Neural cell (in vitro differentiated cells): ENCODE results near the gene NDUFAF5. TPM values are rescaled to one million over a fixed set of nuclear protein-coding genes. Genes with fewer than 3 reads are reported as not detected.
"Not testable (repeated sequence)": the region's sequence is repeated elsewhere in the genome, so short reads cannot be mapped to it uniquely, and the experiment has no call there.

ENCODE experiments used
- H2AFZ ChIP-seq: fragments of 200-600, 300-800 bp; sonication (generic), shearing (Covaris generic); 2 replicates; pipeline ENCODE4 v1.6.0; 2014; ENCODE audit warnings: low read depth, mild to moderate bottlenecking, antibody characterized with exemption, low read length, moderate library complexity
- H3F3A ChIP-seq: fragments of 200-600 bp; shearing (Covaris generic); 2 replicates; pipeline ENCODE4 v1.6.1; 2016; ENCODE audit warnings: mild to moderate bottlenecking, moderate library complexity, mixed read lengths, antibody characterized with exemption, low read length; ENCODE audit not compliant: insufficient read depth, poor library complexity, severe bottlenecking
- H3K27ac ChIP-seq: fragments of 200-600, 300-800 bp; sonication (generic), shearing (Covaris generic); 2 replicates; pipeline ENCODE4 v1.5.1; 2014; ENCODE audit warnings: mild to moderate bottlenecking, low read length, moderate library complexity
- H3K27me3 ChIP-seq: fragments of 300-800, 200-600 bp; sonication (generic), shearing (Covaris generic); 2 replicates; pipeline ENCODE4 v1.6.0; 2014; ENCODE audit warnings: mild to moderate bottlenecking, low read depth, low read length, moderate library complexity; ENCODE audit not compliant: insufficient read depth
- H3K36me3 ChIP-seq: fragments of 300-800, 200-600 bp; sonication (generic), shearing (Covaris generic); 2 replicates; pipeline ENCODE4 v1.5.1; 2014; ENCODE audit warnings: mild to moderate bottlenecking, antibody characterized with exemption, low read length, moderate library complexity; ENCODE audit not compliant: insufficient read depth
- H3K4me2 ChIP-seq: fragments of 300-800, 200-600 bp; sonication (generic), shearing (Covaris generic); 2 replicates; pipeline ENCODE4 v1.6.0; 2014; ENCODE audit warnings: mild to moderate bottlenecking, low read length
- H3K4me3 ChIP-seq: fragments of 300-800, 200-600 bp; sonication (generic), shearing (Covaris generic); 2 replicates; pipeline ENCODE4 v1.5.1; 2014; ENCODE audit warnings: mild to moderate bottlenecking, low read length, moderate library complexity
- H3K79me2 ChIP-seq: fragments of 200-600 bp; shearing (Covaris generic); replicated peaks from 2 replicates; pipeline ENCODE4 v1.6.0; 2014; ENCODE audit warnings: mild to moderate bottlenecking, low read length, moderate library complexity; ENCODE audit not compliant: insufficient read depth
- H3K9ac ChIP-seq: fragments of 300-800, 200-600 bp; sonication (generic), shearing (Covaris generic); 2 replicates; pipeline ENCODE4 v1.6.1; 2016; ENCODE audit warnings: mild to moderate bottlenecking, low read length, mixed read lengths
- H3K9me2 ChIP-seq: fragments of 200-600 bp; shearing (Covaris generic); 2 replicates; pipeline ENCODE4 v1.6.1; 2016; ENCODE audit warnings: mild to moderate bottlenecking, low read length, mixed read lengths; ENCODE audit not compliant: insufficient read depth
- H3K9me3 ChIP-seq: fragments of 200-600, 300-800 bp; sonication (generic), shearing (Covaris generic); 2 replicates; pipeline ENCODE4 v1.6.1; 2016; ENCODE audit warnings: mild to moderate bottlenecking, mixed run types, low read length, moderate library complexity, mixed read lengths
- H4K20me1 ChIP-seq: fragments of 200-600 bp; shearing (Covaris generic); 2 replicates; pipeline ENCODE4 v1.6.1; 2016; ENCODE audit warnings: mild to moderate bottlenecking, mixed run types; ENCODE audit not compliant: insufficient read depth
- EP300 ChIP-seq: fragments of 450-650 bp; conservative IDR thresholded peaks from 2 replicates; pipeline ENCODE4 v1.6.1; 2014; ENCODE audit warnings: antibody characterized with exemption, mild to moderate bottlenecking, moderate library complexity; ENCODE audit not compliant: poor library complexity, severe bottlenecking
- EZH2 ChIP-seq: fragments of 200-600, 300-800 bp; shearing (Covaris generic), sonication (generic); IDR thresholded peaks from 2 replicates; pipeline ENCODE4 v1.6.1; 2014; ENCODE audit warnings: antibody characterized with exemption, low read length, borderline replicate concordance, mild to moderate bottlenecking; ENCODE audit not compliant: insufficient read depth, poor library complexity, severe bottlenecking
- MXI1 ChIP-seq: fragments of 450-650 bp; conservative IDR thresholded peaks from 2 replicates; pipeline ENCODE4 v1.6.1; 2014; ENCODE audit warnings: antibody characterized with exemption, mild to moderate bottlenecking; ENCODE audit not compliant: poor library complexity, severe bottlenecking
- POLR2AphosphoS5 ChIP-seq: IDR thresholded peaks from 2 replicates; pipeline ENCODE4 v1.6.1; 2012
- RAD21 ChIP-seq: fragments of 450-650 bp; conservative IDR thresholded peaks from 2 replicates; pipeline ENCODE4 v1.6.1; 2014; ENCODE audit warnings: antibody characterized with exemption, mild to moderate bottlenecking, moderate library complexity
- SMC3 ChIP-seq: fragments of 450-650 bp; conservative IDR thresholded peaks from 2 replicates; pipeline ENCODE4 v1.6.1; 2014; ENCODE audit warnings: antibody characterized with exemption, mild to moderate bottlenecking, moderate library complexity; ENCODE audit not compliant: poor library complexity
- TAF1 ChIP-seq: IDR thresholded peaks from 2 replicates; pipeline ENCODE4 v1.6.1; 2012; ENCODE audit warnings: low read depth
- polyA plus RNA-seq: library from polyadenylated mRNA; depleted of rRNA; stranded (reverse); fragments of >200 nt; gene quantifications from 2 replicates; pipeline ENCODE4 v1.2.3, GENCODE V29; 2014
- TF ChIP-seq, protein P1 (sequence below): IDR thresholded peaks from 2 replicates; pipeline ENCODE4 v1.6.1; 2012; ENCODE audit warnings: borderline replicate concordance
- TF ChIP-seq, protein P2 (sequence below): fragments of 450-650 bp; IDR thresholded peaks from 2 replicates; pipeline ENCODE4 v1.5.1; 2014; ENCODE audit warnings: antibody characterized with exemption, mild to moderate bottlenecking, moderate library complexity; ENCODE audit not compliant: poor library complexity, severe bottlenecking

Gene NDUFAF5
- polyA plus RNA-seq, 1 donor from 2014 or later = 103 TPM

DNA sequence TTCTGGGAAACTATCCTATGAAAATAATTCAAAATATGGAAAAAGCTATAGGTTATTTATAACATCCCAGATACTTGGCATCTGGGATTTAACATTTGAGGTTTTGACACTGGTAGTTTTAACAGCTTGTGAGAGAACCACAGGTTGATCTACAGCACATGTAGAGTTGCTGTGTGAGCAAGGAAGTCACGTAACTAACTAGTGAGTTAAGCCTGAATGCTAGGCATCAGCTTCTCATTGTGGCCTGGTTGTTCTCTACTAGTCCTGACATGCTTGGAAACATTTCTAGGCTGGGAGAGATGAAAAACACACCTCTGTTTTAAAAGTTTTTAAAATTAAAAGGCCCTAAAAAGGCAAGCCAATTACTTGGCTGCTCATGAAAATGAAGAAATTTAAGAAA is 28.3 kb upstream of the NDUFAF5 start:
- H3K79me2 ChIP-seq = no peaks in the 10 kb centered on the region
- H3K27ac ChIP-seq = no peak overlapping the region
- no peak overlapping the region for H3K4me2 ChIP-seq
- H3K4me3 ChIP-seq = no peak overlapping the region
- no peaks in the 10 kb centered on the region for H3K9me2 ChIP-seq
- H3F3A ChIP-seq = no peaks in the 10 kb centered on the region
- H3K27me3 ChIP-seq = no peaks in the 10 kb centered on the region
- TF ChIP-seq POLR2AphosphoS5 (no peak), SMC3 (no peak), TAF1 (no peak), EP300 (no peak), EZH2 (no peak), RAD21 (no peak), MXI1 (no peak)
- TF ChIP-seq, protein P1, sequence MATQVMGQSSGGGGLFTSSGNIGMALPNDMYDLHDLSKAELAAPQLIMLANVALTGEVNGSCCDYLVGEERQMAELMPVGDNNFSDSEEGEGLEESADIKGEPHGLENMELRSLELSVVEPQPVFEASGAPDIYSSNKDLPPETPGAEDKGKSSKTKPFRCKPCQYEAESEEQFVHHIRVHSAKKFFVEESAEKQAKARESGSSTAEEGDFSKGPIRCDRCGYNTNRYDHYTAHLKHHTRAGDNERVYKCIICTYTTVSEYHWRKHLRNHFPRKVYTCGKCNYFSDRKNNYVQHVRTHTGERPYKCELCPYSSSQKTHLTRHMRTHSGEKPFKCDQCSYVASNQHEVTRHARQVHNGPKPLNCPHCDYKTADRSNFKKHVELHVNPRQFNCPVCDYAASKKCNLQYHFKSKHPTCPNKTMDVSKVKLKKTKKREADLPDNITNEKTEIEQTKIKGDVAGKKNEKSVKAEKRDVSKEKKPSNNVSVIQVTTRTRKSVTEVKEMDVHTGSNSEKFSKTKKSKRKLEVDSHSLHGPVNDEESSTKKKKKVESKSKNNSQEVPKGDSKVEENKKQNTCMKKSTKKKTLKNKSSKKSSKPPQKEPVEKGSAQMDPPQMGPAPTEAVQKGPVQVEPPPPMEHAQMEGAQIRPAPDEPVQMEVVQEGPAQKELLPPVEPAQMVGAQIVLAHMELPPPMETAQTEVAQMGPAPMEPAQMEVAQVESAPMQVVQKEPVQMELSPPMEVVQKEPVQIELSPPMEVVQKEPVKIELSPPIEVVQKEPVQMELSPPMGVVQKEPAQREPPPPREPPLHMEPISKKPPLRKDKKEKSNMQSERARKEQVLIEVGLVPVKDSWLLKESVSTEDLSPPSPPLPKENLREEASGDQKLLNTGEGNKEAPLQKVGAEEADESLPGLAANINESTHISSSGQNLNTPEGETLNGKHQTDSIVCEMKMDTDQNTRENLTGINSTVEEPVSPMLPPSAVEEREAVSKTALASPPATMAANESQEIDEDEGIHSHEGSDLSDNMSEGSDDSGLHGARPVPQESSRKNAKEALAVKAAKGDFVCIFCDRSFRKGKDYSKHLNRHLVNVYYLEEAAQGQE = no peak
- TF ChIP-seq, protein P2, sequence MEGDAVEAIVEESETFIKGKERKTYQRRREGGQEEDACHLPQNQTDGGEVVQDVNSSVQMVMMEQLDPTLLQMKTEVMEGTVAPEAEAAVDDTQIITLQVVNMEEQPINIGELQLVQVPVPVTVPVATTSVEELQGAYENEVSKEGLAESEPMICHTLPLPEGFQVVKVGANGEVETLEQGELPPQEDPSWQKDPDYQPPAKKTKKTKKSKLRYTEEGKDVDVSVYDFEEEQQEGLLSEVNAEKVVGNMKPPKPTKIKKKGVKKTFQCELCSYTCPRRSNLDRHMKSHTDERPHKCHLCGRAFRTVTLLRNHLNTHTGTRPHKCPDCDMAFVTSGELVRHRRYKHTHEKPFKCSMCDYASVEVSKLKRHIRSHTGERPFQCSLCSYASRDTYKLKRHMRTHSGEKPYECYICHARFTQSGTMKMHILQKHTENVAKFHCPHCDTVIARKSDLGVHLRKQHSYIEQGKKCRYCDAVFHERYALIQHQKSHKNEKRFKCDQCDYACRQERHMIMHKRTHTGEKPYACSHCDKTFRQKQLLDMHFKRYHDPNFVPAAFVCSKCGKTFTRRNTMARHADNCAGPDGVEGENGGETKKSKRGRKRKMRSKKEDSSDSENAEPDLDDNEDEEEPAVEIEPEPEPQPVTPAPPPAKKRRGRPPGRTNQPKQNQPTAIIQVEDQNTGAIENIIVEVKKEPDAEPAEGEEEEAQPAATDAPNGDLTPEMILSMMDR = no peak
- no peaks in the 10 kb centered on the region for H4K20me1 ChIP-seq
- no peak overlapping the region for H2AFZ ChIP-seq
- H3K9me3 ChIP-seq = no peaks in the 10 kb centered on the region
- H3K9ac ChIP-seq = no peak overlapping the region
- H3K36me3 ChIP-seq = no peaks in the 10 kb centered on the region

DNA sequence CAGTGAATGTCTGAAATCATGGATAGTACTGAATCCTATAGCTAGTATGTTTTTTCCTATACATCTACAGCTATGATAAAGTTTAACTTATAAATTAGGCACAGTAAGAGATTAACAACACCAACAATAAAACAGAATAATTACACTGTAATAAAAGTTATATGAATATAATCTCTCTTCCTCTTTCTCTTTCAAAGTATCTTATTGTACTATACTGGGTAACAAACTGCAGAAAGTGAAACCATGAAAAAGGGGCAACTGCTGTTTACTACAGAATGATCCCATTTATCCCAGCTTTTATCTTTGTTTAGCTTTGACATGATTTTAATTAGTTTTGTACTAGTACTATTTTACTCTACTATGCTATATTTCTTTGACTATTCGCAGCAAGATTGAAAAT is 25.9 kb upstream of the NDUFAF5 start:
- H3F3A ChIP-seq = no peaks in the 10 kb centered on the region
- no peaks in the 10 kb centered on the region for H3K79me2 ChIP-seq
- H3K27ac ChIP-seq = no peak overlapping the region
- H2AFZ ChIP-seq = no peak overlapping the region
- TF ChIP-seq MXI1 = no peak
- no peak overlapping the region for H3K4me3 ChIP-seq
- no peaks in the 10 kb centered on the region for H3K9me3 ChIP-seq
- no peak overlapping the region for H3K4me2 ChIP-seq
- H3K27me3 ChIP-seq = no peaks in the 10 kb centered on the region
- H4K20me1 ChIP-seq = no peaks in the 10 kb centered on the region
- H3K36me3 ChIP-seq = no peaks in the 10 kb centered on the region
- H3K9ac ChIP-seq = no peak overlapping the region
- H3K9me2 ChIP-seq = no peaks in the 10 kb centered on the region

DNA sequence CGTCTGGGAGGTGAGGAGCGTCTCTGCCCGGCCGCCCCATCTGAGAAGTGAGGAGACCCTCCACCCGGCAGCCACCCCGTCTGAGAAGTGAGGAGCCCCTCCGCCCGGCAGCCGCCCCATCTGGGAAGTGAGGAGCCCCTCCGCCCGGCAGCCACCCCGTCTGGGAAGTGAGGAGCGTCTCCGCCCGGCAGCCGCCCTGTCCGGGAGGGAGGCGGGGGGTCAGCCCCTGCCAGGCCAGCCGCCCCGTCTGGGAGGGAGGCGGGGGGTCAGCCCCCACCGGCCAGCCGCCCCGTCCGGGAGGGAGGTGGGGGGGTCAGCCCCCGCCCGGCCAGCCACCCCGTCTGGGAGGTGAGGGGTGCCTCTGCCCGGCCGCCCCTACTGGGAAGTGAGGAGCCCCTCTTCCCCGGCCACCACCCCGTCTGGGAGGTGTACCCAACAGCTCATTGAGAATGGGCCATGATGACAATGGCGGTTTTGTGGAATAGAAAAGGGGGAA is 24.3 kb upstream of the NDUFAF5 start:
- H3K9me3 ChIP-seq, H3K36me3 ChIP-seq, H3K9ac ChIP-seq, H4K20me1 ChIP-seq, H3K27me3 ChIP-seq, H3K79me2 ChIP-seq, H3K27ac ChIP-seq, H3K4me2 ChIP-seq, H3K4me3 ChIP-seq, H2AFZ ChIP-seq, H3F3A ChIP-seq, H3K9me2 ChIP-seq: not testable (repeated sequence)
